ENCODE results near the gene USP31. TPM values are rescaled to one million over a fixed set of nuclear protein-coding genes. Genes with fewer than 3 reads are reported as not detected.

The USP31 gene
- total and polyA plus RNA-seq, 2 experiments from 2014 or later = 3.3 to 6.4 TPM

- WGBS (ENCODE audit: low lambda C conversion rate, missing lambda C conversion rate) = 85% methylated on average over 4 of the region's 4 CpGs
- Histone ChIP-seq H3K4me1 (ENCODE audit: insufficient read depth) (no peaks in the 10 kb centered on the region), H3K36me3 (replicated peaks; ENCODE audit: insufficient read depth, low read depth) (no peaks in the 10 kb centered on the region), H3K4me3 (no peak overlapping the region), H4K20me1 (ENCODE audit: insufficient read depth, poor library complexity, severe bottlenecking) (no peaks in the 10 kb centered on the region), H3K27ac (no peak overlapping the region), H2AFZ (no peak overlapping the region), H3K27me3 (no peaks in the 10 kb centered on the region), H3K9me2 (replicated peaks; ENCODE audit: insufficient read depth) (no peaks in the 10 kb centered on the region), H3K79me2 (no peaks in the 10 kb centered on the region), H3K4me2 (no peak overlapping the region), H3K9me3 (ENCODE audit: low read depth) (no peaks in the 10 kb centered on the region)
- DNase-seq (ENCODE audit: low spot score) = no peak
- TF ChIP-seq CTCF (IDR thresholded peaks at IDR 0.05; ENCODE audit: poor library complexity) (no peak), EZH2phosphoT487 (IDR thresholded peaks at IDR 0.05; ENCODE audit: low read depth, severe bottlenecking, unreplicated experiment) (no peak), EZH2 (IDR thresholded peaks at IDR 0.05; ENCODE audit: borderline replicate concordance) (no peak)
These were observed 109.0 kb downstream of the USP31 start for GRCh38 chr16:23040246-23040645.

- H3K27ac ChIP-seq = no peak overlapping the region
- H3K4me2 ChIP-seq = no peak overlapping the region
- H3K27me3 ChIP-seq = no peaks in the 10 kb centered on the region
- no peaks in the 10 kb centered on the region for H3K4me1 ChIP-seq (ENCODE audit: insufficient read depth)
- H4K20me1 ChIP-seq (ENCODE audit: insufficient read depth, poor library complexity, severe bottlenecking) = no peaks in the 10 kb centered on the region
- H3K36me3 ChIP-seq (replicated peaks; ENCODE audit: insufficient read depth, low read depth) = no peaks in the 10 kb centered on the region
- no peak overlapping the region for H2AFZ ChIP-seq
- no peaks in the 10 kb centered on the region for H3K79me2 ChIP-seq
- WGBS (ENCODE audit: low lambda C conversion rate, missing lambda C conversion rate) = 88% methylated on average over 4 of the region's 4 CpGs
- no peak for DNase-seq (ENCODE audit: low spot score)
- no peak overlapping the region for H3K4me3 ChIP-seq
- no peaks in the 10 kb centered on the region for H3K9me2 ChIP-seq (replicated peaks; ENCODE audit: insufficient read depth)
- H3K9me3 ChIP-seq (ENCODE audit: low read depth) = no peaks in the 10 kb centered on the region
- TF ChIP-seq EZH2phosphoT487 (IDR thresholded peaks at IDR 0.05; ENCODE audit: low read depth, severe bottlenecking, unreplicated experiment) (no peak), CTCF (IDR thresholded peaks at IDR 0.05; ENCODE audit: poor library complexity) (no peak), EZH2 (IDR thresholded peaks at IDR 0.05; ENCODE audit: borderline replicate concordance) (no peak)
These were observed 110.1 kb downstream of the USP31 start for GRCh38 chr16:23039118-23039517.

- H3K27me3 ChIP-seq = no peaks in the 10 kb centered on the region
- H4K20me1 ChIP-seq (ENCODE audit: insufficient read depth, poor library complexity, severe bottlenecking) = no peaks in the 10 kb centered on the region
- no peak overlapping the region for H3K4me2 ChIP-seq
- H3K4me1 ChIP-seq (ENCODE audit: insufficient read depth) = no peaks in the 10 kb centered on the region
- H3K27ac ChIP-seq = no peak overlapping the region
- no peaks in the 10 kb centered on the region for H3K36me3 ChIP-seq (replicated peaks; ENCODE audit: insufficient read depth, low read depth)
- H2AFZ ChIP-seq = no peak overlapping the region
- no peak for DNase-seq (ENCODE audit: low spot score)
- H3K9me3 ChIP-seq (ENCODE audit: low read depth) = no peaks in the 10 kb centered on the region
- 38% methylated on average over 1 of the region's 1 CpG for WGBS (ENCODE audit: low lambda C conversion rate, missing lambda C conversion rate)
- no peak overlapping the region for H3K4me3 ChIP-seq
- no peaks in the 10 kb centered on the region for H3K79me2 ChIP-seq
- H3K9me2 ChIP-seq (replicated peaks; ENCODE audit: insufficient read depth) = no peaks in the 10 kb centered on the region
- TF ChIP-seq EZH2phosphoT487 (IDR thresholded peaks at IDR 0.05; ENCODE audit: low read depth, severe bottlenecking, unreplicated experiment) (no peak), EZH2 (IDR thresholded peaks at IDR 0.05; ENCODE audit: borderline replicate concordance) (no peak), CTCF (IDR thresholded peaks at IDR 0.05; ENCODE audit: poor library complexity) (no peak)
These were observed 114.0 kb downstream of the USP31 start for GRCh38 chr16:23035240-23035639.

Data from hepatocyte (in vitro differentiated cells).